ENCODE measurements around the gene FAM135A. TPM values are rescaled to one million over a fixed set of nuclear protein-coding genes. Genes with fewer than 3 reads are reported as not detected.

Gene FAM135A
- total and polyA plus RNA-seq, 11 donors: 6.0 to 14.9 (median 12.0) TPM

DNA sequence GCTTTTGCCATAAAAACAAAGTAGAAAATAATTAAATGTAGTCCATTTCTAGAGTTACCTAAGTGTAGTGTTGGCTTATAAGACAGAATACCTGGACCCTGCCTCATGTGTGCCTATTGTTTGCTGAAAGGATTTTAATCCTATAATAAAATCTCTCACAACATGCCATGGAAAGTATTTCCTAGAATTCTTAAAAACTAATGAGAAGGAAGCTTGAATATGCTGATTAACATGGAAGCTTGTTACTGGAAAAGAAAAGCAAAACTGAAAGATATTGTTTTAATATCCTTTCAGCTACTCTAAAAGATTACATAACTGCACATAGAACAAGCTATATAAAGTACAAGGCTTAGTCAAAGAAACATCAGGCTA is 18.0 kb upstream of the FAM135A start:
- H3K9me3 ChIP-seq: no peaks in the 10 kb centered on the region
- H3K27ac ChIP-seq: peak overlapping the region in 3 of 12 donors; percentile 21 to 34 (median 22)
- no peak for TF ChIP-seq POLR2A (IDR thresholded peaks at IDR 0.05)
- TF ChIP-seq, protein P1, sequence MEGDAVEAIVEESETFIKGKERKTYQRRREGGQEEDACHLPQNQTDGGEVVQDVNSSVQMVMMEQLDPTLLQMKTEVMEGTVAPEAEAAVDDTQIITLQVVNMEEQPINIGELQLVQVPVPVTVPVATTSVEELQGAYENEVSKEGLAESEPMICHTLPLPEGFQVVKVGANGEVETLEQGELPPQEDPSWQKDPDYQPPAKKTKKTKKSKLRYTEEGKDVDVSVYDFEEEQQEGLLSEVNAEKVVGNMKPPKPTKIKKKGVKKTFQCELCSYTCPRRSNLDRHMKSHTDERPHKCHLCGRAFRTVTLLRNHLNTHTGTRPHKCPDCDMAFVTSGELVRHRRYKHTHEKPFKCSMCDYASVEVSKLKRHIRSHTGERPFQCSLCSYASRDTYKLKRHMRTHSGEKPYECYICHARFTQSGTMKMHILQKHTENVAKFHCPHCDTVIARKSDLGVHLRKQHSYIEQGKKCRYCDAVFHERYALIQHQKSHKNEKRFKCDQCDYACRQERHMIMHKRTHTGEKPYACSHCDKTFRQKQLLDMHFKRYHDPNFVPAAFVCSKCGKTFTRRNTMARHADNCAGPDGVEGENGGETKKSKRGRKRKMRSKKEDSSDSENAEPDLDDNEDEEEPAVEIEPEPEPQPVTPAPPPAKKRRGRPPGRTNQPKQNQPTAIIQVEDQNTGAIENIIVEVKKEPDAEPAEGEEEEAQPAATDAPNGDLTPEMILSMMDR (IDR thresholded peaks at IDR 0.05): no peak
- H3K4me1 ChIP-seq: peaks cover 0 to 30% (median 0%) of the 10 kb centered on the region in 12 donors
- no peak for ATAC-seq
- H3K27me3 ChIP-seq: peaks cover 0 to 8% (median 0%) of the 10 kb centered on the region in 9 donors
- no peak overlapping the region for H3K4me3 ChIP-seq
- H3K36me3 ChIP-seq: no peaks in the 10 kb centered on the region
- DNase-seq: no peak
- intact Hi-C loops (cut with DNase I): no loop called here

DNA sequence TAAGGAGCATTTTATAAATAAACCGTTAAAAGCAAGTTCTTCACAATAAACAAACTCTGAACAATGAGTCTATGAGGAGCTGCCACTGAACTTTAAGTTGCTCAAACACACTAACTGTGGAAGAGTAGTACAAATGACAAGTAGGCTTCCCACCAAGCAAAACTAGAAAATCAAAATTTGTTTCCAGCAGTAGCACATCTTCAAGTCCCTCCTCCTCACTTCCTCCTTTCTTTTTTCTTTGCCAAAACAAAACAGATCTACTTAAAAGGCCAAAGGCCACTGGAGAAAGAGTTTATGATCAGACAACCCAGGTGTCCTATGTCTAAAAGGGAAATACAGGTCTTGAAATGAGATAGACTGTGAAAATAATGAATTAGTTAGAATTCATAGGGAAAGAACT is 17.1 kb upstream of the FAM135A start:
- intact Hi-C loops (cut with DNase I): no loop called here
- Histone ChIP-seq H3K9me3 (no peaks in the 10 kb centered on the region), H3K27me3 (peaks cover 0 to 5% (median 0%) of the 10 kb centered on the region in 9 donors), H3K4me1 (peaks cover 0 to 30% (median 0%) of the 10 kb centered on the region in 12 donors), H3K27ac (peak overlapping the region in 1 of 12 donors; percentile 10), H3K4me3 (no peak overlapping the region), H3K36me3 (no peaks in the 10 kb centered on the region)
- WGBS, 4 donors: 70 to 86% (median 82%) methylated on average over 1 of the region's 1 CpG
- TF ChIP-seq, protein P1 (IDR thresholded peaks at IDR 0.05): no peak
- no peak for TF ChIP-seq POLR2A (IDR thresholded peaks at IDR 0.05)
- ATAC-seq: no peak
- no peak for DNase-seq

DNA sequence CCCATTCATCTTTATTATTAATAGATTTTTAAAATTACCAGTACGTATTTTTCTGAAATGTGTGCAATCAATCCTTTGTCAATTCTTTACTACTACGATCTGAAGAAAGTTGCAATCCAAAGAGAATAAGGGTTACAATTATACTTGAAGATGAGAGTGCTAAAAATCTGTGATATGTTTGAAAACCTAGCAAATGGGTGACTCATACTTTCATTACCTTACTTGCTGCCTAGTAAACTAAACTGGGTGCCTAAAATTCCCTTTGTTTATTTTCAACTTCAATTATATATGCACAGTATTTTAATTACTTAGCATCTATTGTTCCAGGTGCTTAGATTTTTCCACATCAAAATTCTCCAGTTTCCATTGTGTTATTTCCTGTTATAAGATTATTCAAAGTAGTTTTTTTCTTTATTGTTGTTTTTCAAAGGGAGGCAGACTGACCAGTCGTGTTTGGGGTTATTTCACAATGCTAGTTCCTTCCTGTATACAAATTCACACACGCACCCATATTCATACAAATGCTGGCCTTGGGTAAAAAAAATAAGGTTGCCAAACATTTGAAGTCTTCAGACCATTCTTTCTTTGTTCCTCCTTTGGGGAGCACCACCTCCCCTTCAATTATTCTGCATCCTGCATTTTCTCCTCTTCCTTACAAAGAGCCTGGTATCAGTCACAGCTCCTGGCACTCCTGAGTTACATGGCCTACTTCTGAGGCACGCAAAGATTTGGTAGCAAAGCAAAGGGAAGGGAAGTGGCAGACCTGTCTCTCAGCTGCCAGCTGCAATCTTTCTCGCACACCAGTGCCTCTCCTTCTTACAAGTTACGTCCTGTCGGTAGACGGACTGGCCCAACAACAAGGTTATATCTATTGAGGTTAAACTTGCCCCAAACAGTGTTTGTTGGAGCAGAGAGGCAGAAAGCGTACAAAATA is 16.2 kb upstream of the FAM135A start:
- Histone ChIP-seq H3K9me3 (no peaks in the 10 kb centered on the region), H3K4me3 (no peak overlapping the region), H3K36me3 (no peaks in the 10 kb centered on the region), H3K27me3 (peaks cover 0 to 10% (median 0%) of the 10 kb centered on the region in 9 donors), H3K27ac (peak overlapping the region in 7 of 12 donors; percentile 15 to 56 (median 36)), H3K4me1 (peaks cover 0 to 30% (median 0%) of the 10 kb centered on the region in 12 donors)
- 51 to 61% (median 55%) methylated on average over 10 of the region's 10 CpGs for WGBS, 4 donors
- TF ChIP-seq, protein P1 (IDR thresholded peaks at IDR 0.05): no peak
- no peak for TF ChIP-seq POLR2A (IDR thresholded peaks at IDR 0.05)
- DNase-seq (no peak), ATAC-seq (peak in 1 of 4 donors; percentile 61)
- intact Hi-C loops (cut with DNase I): no loop called here
